GM04504 (cell line): ENCODE data around the gene LEMD1.
A peak's percentile ranks its signal among the peaks of the same experiment; 100 is the strongest.

Experiments used
- DNase-seq: peaks from one replicate; pipeline ENCODE4 v3.0.0-alpha.2; 2012; ENCODE audit warnings: low read depth

The LEMD1 gene

DNA sequence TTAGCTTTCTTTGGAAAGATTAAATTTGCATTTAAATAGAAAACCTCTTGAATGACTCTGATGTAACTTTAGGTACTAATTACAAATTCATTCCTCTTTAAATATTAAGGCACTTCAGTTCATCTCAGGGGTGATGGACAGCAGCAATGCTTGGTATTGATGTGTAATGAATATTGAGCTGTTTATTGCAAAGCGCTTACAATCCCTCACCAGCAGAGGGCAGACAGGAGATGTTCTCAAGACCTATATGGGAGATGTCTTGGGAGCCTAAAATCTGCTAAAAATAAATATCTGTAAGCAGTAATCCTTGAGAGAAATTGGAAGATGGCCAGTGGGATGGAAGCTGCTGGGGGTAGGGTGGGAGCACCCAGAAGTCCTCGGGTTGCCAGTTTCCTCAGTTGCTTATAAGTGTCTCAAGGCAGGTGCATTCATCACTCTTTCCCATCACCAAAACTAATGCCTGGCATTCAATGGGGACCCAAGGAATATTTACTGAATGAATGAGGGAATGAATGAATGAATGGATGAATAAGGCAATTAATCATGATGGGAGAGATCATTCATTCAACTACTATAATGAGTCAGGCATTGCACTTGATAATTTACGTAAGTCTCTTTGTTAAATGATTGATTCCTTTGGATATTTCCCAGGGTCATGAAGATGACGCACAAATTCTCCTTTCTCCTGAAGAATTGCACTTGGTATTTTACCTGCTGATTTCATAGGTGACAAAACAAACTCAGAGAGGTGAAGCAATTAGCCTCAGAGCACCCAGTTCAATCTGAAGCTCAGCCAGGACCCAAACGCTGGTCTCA, 67.4 kb downstream of the LEMD1 start:
- peak; percentile 35 for DNase-seq

DNA sequence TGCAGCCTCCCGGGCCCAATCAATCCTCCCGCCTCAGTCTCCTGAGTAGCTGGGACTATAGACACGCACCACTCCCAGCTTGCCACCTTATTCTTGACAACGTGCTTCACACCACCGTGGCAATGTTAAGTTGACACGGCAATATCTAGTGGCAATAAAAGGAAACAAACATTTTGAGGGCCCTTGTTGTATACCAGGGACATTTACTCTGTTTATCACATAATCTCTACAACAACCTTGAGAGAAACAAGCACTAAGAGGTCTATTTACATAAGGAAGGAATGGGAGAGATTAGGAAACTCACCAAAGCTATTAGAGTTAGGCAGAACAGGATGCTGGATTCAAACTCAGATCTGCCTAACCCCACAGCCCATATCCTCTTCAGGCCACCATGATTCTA, 68.2 kb downstream of the LEMD1 start:
- no peak for DNase-seq

- DNase-seq = no peak
These were observed 68.7 kb downstream of the LEMD1 start for GRCh38 chr1:205353191-205353590.

DNA sequence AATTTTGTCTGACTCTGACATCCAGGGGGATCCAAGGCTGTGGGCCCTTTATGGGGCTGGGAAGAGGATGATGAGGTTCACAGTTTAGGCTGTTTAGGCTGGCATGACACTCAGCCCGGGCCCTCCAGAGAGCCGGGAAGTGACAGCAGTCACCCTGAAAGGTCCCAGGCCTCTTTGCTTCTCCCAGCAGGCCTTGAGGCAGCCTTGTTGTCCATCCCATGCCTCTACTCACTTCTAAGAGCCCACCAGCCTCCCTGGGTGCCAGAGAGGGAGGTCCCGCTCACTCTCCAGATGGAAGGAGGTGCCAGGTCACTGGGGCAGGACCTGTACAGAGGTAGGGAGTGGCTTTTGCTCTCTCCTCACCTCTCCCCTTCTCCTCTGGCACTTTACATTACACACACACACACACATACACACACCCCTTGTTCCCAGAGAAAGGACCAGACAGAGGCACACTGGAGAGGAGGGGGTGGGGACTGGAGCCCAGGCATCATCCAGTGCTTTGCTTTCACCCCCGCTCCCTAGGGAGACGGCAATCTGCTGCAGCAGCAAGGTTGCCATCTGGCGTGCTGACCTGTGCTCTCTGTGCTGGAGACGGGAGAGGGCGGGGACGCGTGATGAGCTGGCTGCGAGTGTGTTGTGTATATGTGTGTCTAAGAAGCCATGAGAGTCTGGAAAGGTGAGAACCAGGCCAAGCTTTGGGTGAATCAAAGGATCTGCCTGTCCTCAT, 69.7 kb downstream of the LEMD1 start:
- no peak for DNase-seq

GRCh38 chr1:205350691-205351141, 71.1 kb downstream of the LEMD1 start:
- DNase-seq = no peak

- DNase-seq = no peak
These were observed 71.7 kb downstream of the LEMD1 start for GRCh38 chr1:205350124-205350523.

- DNase-seq = no peak
These were observed 73.0 kb downstream of the LEMD1 start for GRCh38 chr1:205348554-205349487.

- no peak for DNase-seq
These were observed 74.8 kb downstream of the LEMD1 start for GRCh38 chr1:205346956-205347574.

- no peak for DNase-seq
These were observed 76.1 kb downstream of the LEMD1 start for GRCh38 chr1:205345761-205346160.

- no peak for DNase-seq
These were observed 77.6 kb downstream of the LEMD1 start for GRCh38 chr1:205344066-205344928.

DNA sequence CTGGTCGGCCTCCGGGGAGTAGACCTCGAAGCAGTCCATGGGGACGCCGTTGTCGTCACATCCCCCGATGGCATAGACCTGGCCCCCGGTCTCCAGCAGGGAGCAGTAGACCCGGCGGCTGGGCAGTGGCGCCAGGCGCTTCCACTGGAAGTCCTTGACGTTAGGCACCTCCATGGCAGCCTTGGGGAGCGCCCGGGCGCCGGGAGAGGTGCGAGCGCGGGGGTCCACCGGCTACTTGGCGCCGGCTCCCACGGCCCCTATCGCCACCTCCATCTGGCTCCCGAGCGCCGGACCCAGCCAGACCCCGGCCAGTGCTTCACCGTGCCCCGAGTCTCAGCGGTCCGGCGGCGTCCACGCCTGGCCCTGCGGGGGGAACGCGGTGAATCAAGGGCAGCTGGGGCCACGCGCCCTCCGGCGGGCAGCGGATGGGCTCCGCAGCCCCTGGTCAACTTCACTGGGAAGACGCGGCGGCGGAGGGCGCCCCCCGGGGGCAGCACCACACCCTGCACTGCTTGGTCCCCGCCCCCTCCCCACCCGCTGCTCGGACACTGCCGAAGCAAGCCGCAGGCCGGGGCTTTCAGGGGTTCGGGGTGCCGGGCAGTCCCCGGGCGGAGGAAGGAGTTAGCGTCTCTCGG, 78.3 kb downstream of the LEMD1 start:
- DNase-seq = no peak

DNA sequence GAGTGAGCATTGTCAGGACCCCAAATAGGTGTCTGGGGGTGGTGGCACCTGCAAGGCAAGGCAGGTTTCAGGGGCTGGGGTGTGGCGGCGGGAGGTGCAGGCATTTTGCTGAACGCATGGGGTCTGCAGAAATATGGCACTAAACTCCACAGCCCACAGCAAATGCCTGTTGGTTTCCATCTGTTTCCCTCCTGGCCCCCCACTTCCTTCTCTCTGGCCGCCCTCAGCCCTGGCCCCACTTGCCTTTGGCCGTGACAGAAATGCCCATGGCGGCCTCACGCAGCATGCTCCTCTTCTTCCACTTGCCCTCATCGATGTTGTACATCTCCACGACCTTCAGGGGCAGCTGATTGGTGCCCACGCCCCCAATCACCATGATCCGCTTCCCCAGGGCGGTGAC, 78.9 kb downstream of the LEMD1 start:
- no peak for DNase-seq

- no peak for DNase-seq
These were observed 81.2 kb downstream of the LEMD1 start for GRCh38 chr1:205340676-205341075.

DNA sequence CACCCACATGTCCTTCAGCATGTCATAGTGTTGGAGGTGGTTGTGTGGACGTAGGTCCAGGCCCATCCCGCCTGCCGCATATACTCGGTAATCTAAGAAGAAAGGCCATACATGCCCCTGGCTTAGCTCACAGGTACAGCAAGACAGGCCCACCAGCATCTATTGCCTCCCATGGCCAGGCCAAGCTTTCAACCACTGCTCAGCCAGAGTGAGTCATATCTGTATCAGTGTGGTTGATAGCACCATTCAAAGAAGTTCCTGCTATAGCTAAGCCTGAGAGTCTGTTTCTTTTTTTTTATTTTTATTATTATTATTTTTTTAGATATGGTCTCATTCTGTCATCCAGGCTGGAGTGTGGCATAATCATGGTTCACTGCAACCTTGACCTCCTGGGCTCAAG, 82.1 kb downstream of the LEMD1 start:
- no peak for DNase-seq

DNA sequence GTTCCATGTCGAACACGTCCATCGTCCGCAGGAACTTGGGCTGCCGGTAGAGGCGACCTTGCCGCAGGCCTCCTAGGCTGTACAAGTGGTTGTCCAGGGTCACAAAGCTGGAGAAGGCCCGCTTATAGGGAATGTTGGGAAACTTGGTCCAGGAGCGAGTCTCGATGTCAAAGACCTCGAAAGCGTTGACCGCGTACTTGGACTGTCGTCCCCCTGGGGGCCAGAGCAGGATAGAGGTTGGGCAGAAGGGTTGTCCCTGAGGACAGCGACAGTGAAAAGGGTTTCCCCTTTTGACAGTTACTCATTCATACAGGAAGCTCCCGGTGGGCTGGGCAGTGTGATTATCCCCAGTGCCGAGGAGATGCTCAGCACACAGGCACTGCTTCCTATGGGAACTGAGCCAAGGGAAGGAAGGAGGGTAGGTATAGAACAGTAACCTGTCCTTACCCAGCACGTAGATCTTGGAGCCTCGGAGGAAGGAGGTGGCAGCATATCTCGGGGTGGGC, 82.6 kb downstream of the LEMD1 start:
- no peak for DNase-seq

DNA sequence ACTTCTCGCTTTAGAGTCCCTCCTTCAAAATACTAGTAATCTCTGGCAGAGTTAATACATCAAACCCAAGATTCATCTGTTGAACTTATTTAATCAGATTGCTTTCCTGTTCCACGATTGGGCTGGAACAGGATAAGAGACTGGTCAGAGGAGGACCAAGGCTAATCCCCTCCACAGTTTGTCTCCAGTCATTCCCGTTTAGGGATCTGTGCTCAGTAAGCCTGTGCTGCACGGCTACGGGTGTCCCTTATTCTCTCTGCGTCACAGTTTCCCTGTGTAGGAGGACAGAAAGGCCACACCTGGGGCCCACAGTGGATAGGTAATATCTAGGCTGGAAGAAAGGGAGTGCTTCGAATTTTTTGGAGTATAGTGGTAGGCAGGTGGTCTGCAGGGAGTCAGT, 83.8 kb downstream of the LEMD1 start:
- DNase-seq = no peak

GRCh38 chr1:205337481-205337880, 84.4 kb downstream of the LEMD1 start:
- no peak for DNase-seq

GRCh38 chr1:205335692-205336091, 86.2 kb downstream of the LEMD1 start:
- DNase-seq = peak; percentile 30

- DNase-seq = no peak
These were observed 89.7 kb downstream of the LEMD1 start for GRCh38 chr1:205332015-205332791.
